HG03064 (cell line): ENCODE data around the gene METTL25B.

Experiments used
- ATAC-seq: cut with Tn5 transposase; IDR thresholded peaks from one replicate; pipeline ENCODE4 v1.9.1; 2021; ENCODE audit warnings: low read depth; ENCODE audit not compliant: unreplicated experiment

Gene METTL25B

GRCh38 chr1:156725683-156726280, 2.5 kb upstream of the METTL25B start:
- ATAC-seq, result no peak

- ATAC-seq, result no peak
Measured at GRCh38 chr1:156726549-156727226, 1.6 kb upstream of the METTL25B start.

GRCh38 chr1:156727492-156727891, 777 bp upstream of the METTL25B start:
- ATAC-seq, result no peak

- ATAC-seq, result peak; percentile 84
Measured at GRCh38 chr1:156728599-156729462, 562 bp downstream of the METTL25B start, which contains the start of gene ISG20L2. TSS of gene ISG20L2 (minus strand) at chr1:156728766. CDS start at chr1:156727652, 1,114 bp downstream.

- no peak for ATAC-seq
Measured at GRCh38 chr1:156733989-156734584, 5.8 kb downstream of the METTL25B start.

GRCh38 chr1:156738407-156738806, 10.1 kb downstream of the METTL25B start:
- no peak for ATAC-seq

GRCh38 chr1:156738916-156739315, 10.6 kb downstream of the METTL25B start:
- ATAC-seq, result no peak

GRCh38 chr1:156740237-156740740, 12.0 kb downstream of the METTL25B start:
- no peak for ATAC-seq

GRCh38 chr1:156740741-156741480, 12.6 kb downstream of the METTL25B start, which contains the start of gene MRPL24:
TSS of gene MRPL24 (minus strand) at chr1:156741088. CDS start at chr1:156738704, 2,384 bp downstream.
- ATAC-seq, result peak; percentile 76

GRCh38 chr1:156741481-156741983, 13.3 kb downstream of the METTL25B start:
- ATAC-seq, result no peak

GRCh38 chr1:156742017-156742416, 13.7 kb downstream of the METTL25B start:
- ATAC-seq, result no peak

GRCh38 chr1:156742801-156743200, 14.5 kb downstream of the METTL25B start:
- ATAC-seq, result no peak

- ATAC-seq, result no peak
Measured at GRCh38 chr1:156743367-156744302, 15.4 kb downstream of the METTL25B start.

GRCh38 chr1:156744344-156744743, 16.1 kb downstream of the METTL25B start:
- no peak for ATAC-seq

GRCh38 chr1:156744786-156745419, 16.6 kb downstream of the METTL25B start:
- no peak for ATAC-seq

- no peak for ATAC-seq
Measured at GRCh38 chr1:156745881-156746280, 17.6 kb downstream of the METTL25B start.

GRCh38 chr1:156746406-156746727, 18.1 kb downstream of the METTL25B start:
- ATAC-seq, result no peak
